ENCODE measurements around the gene PARG.
"Not testable (repeated sequence)": the region's sequence is repeated elsewhere in the genome, so short reads cannot be mapped to it uniquely, and the experiment has no call there.

The PARG gene

DNA sequence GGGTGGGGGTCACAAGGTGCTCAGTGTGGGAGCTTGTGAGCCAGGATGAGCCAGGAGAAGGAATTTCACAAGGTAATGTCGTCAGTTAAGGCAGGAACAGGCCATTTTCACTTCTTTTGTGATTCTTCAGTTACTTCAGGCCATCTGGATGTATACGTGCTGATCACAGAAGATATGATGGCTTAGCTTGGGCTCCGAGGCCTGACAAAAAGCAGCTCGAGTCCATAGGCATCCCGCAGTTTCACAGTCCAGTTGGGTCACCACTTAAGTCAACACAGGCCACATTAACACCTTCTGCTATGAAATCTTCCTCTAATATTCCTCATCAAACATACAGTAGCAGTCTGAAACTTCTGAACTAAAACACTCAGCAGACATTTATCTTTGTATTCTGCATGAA lies 168.9 kb downstream of the PARG start:
- not testable (repeated sequence) for H3K14ac ChIP-seq (ENCODE audit: low read length in 2 of 2)

DNA sequence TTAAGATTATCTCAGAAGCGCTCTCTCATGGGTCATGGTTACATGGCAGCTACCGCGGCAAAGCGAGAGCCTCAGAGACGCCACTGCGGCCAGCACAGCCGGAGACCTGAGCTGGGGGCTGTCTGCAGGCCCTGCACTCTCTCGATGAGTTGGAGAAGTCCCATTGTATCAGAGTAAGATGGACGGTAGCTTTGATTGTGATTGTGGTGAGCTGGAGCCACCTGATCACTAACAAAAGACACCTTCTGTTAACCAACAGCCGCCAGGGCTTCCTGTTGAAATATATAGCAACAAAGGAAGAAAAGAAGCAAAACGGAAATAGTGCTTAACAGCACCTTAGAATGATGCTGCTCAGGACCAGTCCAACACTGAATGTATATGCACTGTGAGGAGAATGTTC lies 170.8 kb downstream of the PARG start:
- not testable (repeated sequence) for H3K79me1 ChIP-seq (replicated peaks; ENCODE audit: low read length, poor library complexity, severe bottlenecking); H3K36me3 ChIP-seq (ENCODE audit: control insufficient read depth in 1 of 2, insufficient read depth in 2 of 2, low read depth in 1 of 2, low read length in 2 of 2)
- WGBS, result 81% methylated on average over 11 of the region's 11 CpGs

More for the DNA sequence above, 168.9 kb downstream of the PARG start:
- not testable (repeated sequence) for H3K9me3 ChIP-seq (ENCODE audit: control insufficient read depth, low read length); H4K91ac ChIP-seq (ENCODE audit: low read length); H2AK5ac ChIP-seq (ENCODE audit: low read length, severe bottlenecking); H3K27ac ChIP-seq (ENCODE audit: low read length, poor library complexity, severe bottlenecking); H3K4me3 ChIP-seq (ENCODE audit: insufficient read depth in 1 of 2, low read depth in 1 of 2, low read length in 2 of 2); H2BK5ac ChIP-seq (ENCODE audit: low read depth, low read length, poor library complexity, severe bottlenecking); H2AFZ ChIP-seq (ENCODE audit: low read depth, low read length); H4K8ac ChIP-seq (ENCODE audit: low read length); DNase-seq; H3K18ac ChIP-seq (ENCODE audit: low read depth in 1 of 2, low read length in 2 of 2); H3K79me1 ChIP-seq (replicated peaks; ENCODE audit: low read length, poor library complexity, severe bottlenecking); H3K23ac ChIP-seq (ENCODE audit: low read length in 2 of 2); H3K4ac ChIP-seq (ENCODE audit: low read depth in 1 of 2, low read length in 2 of 2); H2BK15ac ChIP-seq (ENCODE audit: low read depth, poor library complexity, severe bottlenecking); H3K4me2 ChIP-seq (ENCODE audit: low read length, poor library complexity, severe bottlenecking); H2BK12ac ChIP-seq (ENCODE audit: low read length in 2 of 2); H3K36me3 ChIP-seq (ENCODE audit: control insufficient read depth in 1 of 2, insufficient read depth in 2 of 2, low read depth in 1 of 2, low read length in 2 of 2); H2BK120ac ChIP-seq (ENCODE audit: low read depth, low read length); H3K9ac ChIP-seq (ENCODE audit: low read length); H3K4me1 ChIP-seq (ENCODE audit: control insufficient read depth, insufficient read depth, low read depth, low read length)
- WGBS, result 43% methylated on average over 5 of the region's 5 CpGs
- H3K27me3 ChIP-seq (ENCODE audit: control insufficient read depth in 1 of 2, insufficient read depth in 1 of 2, low read length in 2 of 2), result peaks cover 15 to 63% of the 10 kb centered on the region in 2 experiments

DNA sequence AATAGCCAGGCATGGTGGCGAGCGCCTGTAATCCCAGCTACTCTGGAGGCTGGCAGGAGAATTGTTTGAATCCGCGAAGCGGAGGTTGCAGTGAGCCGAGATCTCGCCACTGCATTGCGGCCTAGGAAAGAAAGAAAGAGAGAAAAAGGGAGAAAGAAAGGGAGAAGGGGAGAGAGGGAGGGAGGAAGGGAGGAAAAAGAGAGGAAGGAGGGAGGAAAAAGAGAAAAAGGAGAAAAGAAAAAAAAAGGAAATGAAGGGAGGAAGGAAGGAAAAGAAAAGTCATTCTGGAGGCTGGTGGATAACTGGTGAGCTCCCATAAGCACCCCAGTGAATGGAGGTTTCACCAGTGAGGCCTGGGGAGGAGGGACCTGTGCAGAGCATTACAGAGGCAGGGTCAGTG lies 172.1 kb downstream of the PARG start:
- no peaks in the 10 kb centered on the region for H3K4me1 ChIP-seq (ENCODE audit: control insufficient read depth, insufficient read depth, low read depth, low read length)
- H3K4ac ChIP-seq (ENCODE audit: low read depth in 1 of 2, low read length in 2 of 2), result no peak overlapping the region
- no peak overlapping the region for H3K27ac ChIP-seq (ENCODE audit: low read length, poor library complexity, severe bottlenecking)
- no peak overlapping the region for H3K14ac ChIP-seq (ENCODE audit: low read length in 2 of 2)
- 98% methylated on average over 8 of the region's 8 CpGs for WGBS
- no peak overlapping the region for H2AFZ ChIP-seq (ENCODE audit: low read depth, low read length)
- no peaks in the 10 kb centered on the region for H3K79me1 ChIP-seq (replicated peaks; ENCODE audit: low read length, poor library complexity, severe bottlenecking)
- no peak overlapping the region for H2BK120ac ChIP-seq (ENCODE audit: low read depth, low read length)
- no peak overlapping the region for H3K18ac ChIP-seq (ENCODE audit: low read depth in 1 of 2, low read length in 2 of 2)
- H3K27me3 ChIP-seq (ENCODE audit: control insufficient read depth in 1 of 2, insufficient read depth in 1 of 2, low read length in 2 of 2), result peaks cover 13 to 66% of the 10 kb centered on the region in 2 experiments
- no peak overlapping the region for H4K91ac ChIP-seq (ENCODE audit: low read length)
- no peak overlapping the region for H4K8ac ChIP-seq (ENCODE audit: low read length)
- H3K23ac ChIP-seq (ENCODE audit: low read length in 2 of 2), result no peak overlapping the region
- no peak overlapping the region for H2AK5ac ChIP-seq (ENCODE audit: low read length, severe bottlenecking)
- no peak overlapping the region for H2BK5ac ChIP-seq (ENCODE audit: low read depth, low read length, poor library complexity, severe bottlenecking)
- peaks cover 2% of the 10 kb centered on the region for H3K9me3 ChIP-seq (ENCODE audit: control insufficient read depth, low read length)
- H2BK15ac ChIP-seq (ENCODE audit: low read depth, poor library complexity, severe bottlenecking), result no peak overlapping the region
- H3K4me3 ChIP-seq (ENCODE audit: insufficient read depth in 1 of 2, low read depth in 1 of 2, low read length in 2 of 2), result peak overlapping the region in 1 of 2 experiments; percentile 14
- H3K36me3 ChIP-seq (ENCODE audit: control insufficient read depth in 1 of 2, insufficient read depth in 2 of 2, low read depth in 1 of 2, low read length in 2 of 2), result peaks cover 0 to 5% of the 10 kb centered on the region in 2 experiments
- no peak for DNase-seq
- H3K4me2 ChIP-seq (ENCODE audit: low read length, poor library complexity, severe bottlenecking), result no peak overlapping the region
- no peak overlapping the region for H3K9ac ChIP-seq (ENCODE audit: low read length)
- no peak overlapping the region for H2BK12ac ChIP-seq (ENCODE audit: low read length in 2 of 2)

More for the DNA sequence above, 170.8 kb downstream of the PARG start:
- H3K4me3 ChIP-seq (ENCODE audit: insufficient read depth in 1 of 2, low read depth in 1 of 2, low read length in 2 of 2); H2BK15ac ChIP-seq (ENCODE audit: low read depth, poor library complexity, severe bottlenecking); H3K23ac ChIP-seq (ENCODE audit: low read length in 2 of 2); H3K9me3 ChIP-seq (ENCODE audit: control insufficient read depth, low read length); H3K9ac ChIP-seq (ENCODE audit: low read length); H2AK5ac ChIP-seq (ENCODE audit: low read length, severe bottlenecking); H2BK5ac ChIP-seq (ENCODE audit: low read depth, low read length, poor library complexity, severe bottlenecking); H3K4me1 ChIP-seq (ENCODE audit: control insufficient read depth, insufficient read depth, low read depth, low read length); H3K4me2 ChIP-seq (ENCODE audit: low read length, poor library complexity, severe bottlenecking); H4K8ac ChIP-seq (ENCODE audit: low read length); H3K27ac ChIP-seq (ENCODE audit: low read length, poor library complexity, severe bottlenecking); H2BK12ac ChIP-seq (ENCODE audit: low read length in 2 of 2); DNase-seq; H2AFZ ChIP-seq (ENCODE audit: low read depth, low read length); H3K14ac ChIP-seq (ENCODE audit: low read length in 2 of 2); H4K91ac ChIP-seq (ENCODE audit: low read length); H2BK120ac ChIP-seq (ENCODE audit: low read depth, low read length); H3K18ac ChIP-seq (ENCODE audit: low read depth in 1 of 2, low read length in 2 of 2): not testable (repeated sequence)
- H3K27me3 ChIP-seq (ENCODE audit: control insufficient read depth in 1 of 2, insufficient read depth in 1 of 2, low read length in 2 of 2), result peaks cover 13 to 77% of the 10 kb centered on the region in 2 experiments
- peak overlapping the region in 1 of 2 experiments; percentile 64 for H3K4ac ChIP-seq (ENCODE audit: low read depth in 1 of 2, low read length in 2 of 2)

DNA sequence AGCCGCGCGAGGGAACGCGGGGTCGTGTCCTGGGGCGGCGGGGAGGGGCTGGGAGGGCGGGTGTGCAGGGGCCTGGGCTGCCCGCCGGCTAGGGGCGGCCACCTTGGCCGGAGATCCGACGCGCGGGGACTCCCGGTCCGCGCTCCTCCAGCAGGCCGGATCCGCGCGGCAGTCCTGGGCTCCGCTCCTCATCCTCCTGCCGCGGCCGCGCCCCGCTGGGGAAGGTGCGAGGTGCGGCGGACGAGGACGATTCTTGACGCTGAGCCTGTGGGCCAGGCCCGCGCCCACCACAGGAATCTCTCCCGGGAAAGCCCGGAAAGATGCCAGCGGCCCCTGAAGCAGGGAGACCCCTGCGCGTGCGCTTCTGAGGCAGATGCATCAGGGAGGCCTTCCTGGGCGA lies 173.1 kb downstream of the PARG start:
- WGBS, result 59% methylated on average over 39 of the region's 45 CpGs
- Histone ChIP-seq H2AFZ (ENCODE audit: low read depth, low read length) (no peak overlapping the region), H3K79me1 (replicated peaks; ENCODE audit: low read length, poor library complexity, severe bottlenecking) (no peaks in the 10 kb centered on the region), H4K91ac (ENCODE audit: low read length) (no peak overlapping the region), H3K23ac (ENCODE audit: low read length in 2 of 2) (no peak overlapping the region), H4K8ac (ENCODE audit: low read length) (no peak overlapping the region), H3K9ac (ENCODE audit: low read length) (no peak overlapping the region), H3K4me3 (ENCODE audit: insufficient read depth in 1 of 2, low read depth in 1 of 2, low read length in 2 of 2) (no peak overlapping the region), H3K27me3 (ENCODE audit: control insufficient read depth in 1 of 2, insufficient read depth in 1 of 2, low read length in 2 of 2) (peaks cover 16 to 63% of the 10 kb centered on the region in 2 experiments), H3K4me1 (ENCODE audit: control insufficient read depth, insufficient read depth, low read depth, low read length) (no peaks in the 10 kb centered on the region), H3K4ac (ENCODE audit: low read depth in 1 of 2, low read length in 2 of 2) (no peak overlapping the region), H3K18ac (ENCODE audit: low read depth in 1 of 2, low read length in 2 of 2) (no peak overlapping the region), H3K36me3 (ENCODE audit: control insufficient read depth in 1 of 2, insufficient read depth in 2 of 2, low read depth in 1 of 2, low read length in 2 of 2) (peaks cover 0 to 5% of the 10 kb centered on the region in 2 experiments), H2AK5ac (ENCODE audit: low read length, severe bottlenecking) (no peak overlapping the region), H2BK5ac (ENCODE audit: low read depth, low read length, poor library complexity, severe bottlenecking) (no peak overlapping the region), H3K4me2 (ENCODE audit: low read length, poor library complexity, severe bottlenecking) (no peak overlapping the region), H3K14ac (ENCODE audit: low read length in 2 of 2) (no peak overlapping the region), H3K27ac (ENCODE audit: low read length, poor library complexity, severe bottlenecking) (no peak overlapping the region), H2BK120ac (ENCODE audit: low read depth, low read length) (no peak overlapping the region), H2BK15ac (ENCODE audit: low read depth, poor library complexity, severe bottlenecking) (no peak overlapping the region), H2BK12ac (ENCODE audit: low read length in 2 of 2) (no peak overlapping the region), H3K9me3 (ENCODE audit: control insufficient read depth, low read length) (peaks cover 2% of the 10 kb centered on the region)
- DNase-seq, result no peak

All from mesenchymal stem cell (in vitro differentiated cells and primary cell).